Bronchial epithelial cell (primary cell): ENCODE data around the gene KRTAP5-10. TPM values are rescaled to one million over a fixed set of nuclear protein-coding genes. Genes with fewer than 3 reads are reported as not detected.
"Not testable (repeated sequence)": the region's sequence is repeated elsewhere in the genome, so short reads cannot be mapped to it uniquely, and the experiment has no call there.

Source experiments
- DNase-seq: peaks from one replicate; pipeline ENCODE4 v3.0.0-alpha.2; 2010; ENCODE audit warnings: low read depth
- FAIRE-seq: peaks from 2 replicates; lab custom pipeline; 2011; peaks lifted over from hg19 to GRCh38; lab: Jason Lieb, UNC
- H3K27me3 ChIP-seq: 2 replicates; pipeline ENCODE4 v1.5.1; 2011; ENCODE audit warnings: low read length; ENCODE audit not compliant: control insufficient read depth, insufficient read depth
- H3K36me3 ChIP-seq: 2 replicates; pipeline ENCODE4 v1.5.1; 2011; ENCODE audit warnings: low read length; ENCODE audit not compliant: control insufficient read depth, insufficient read depth
- H3K4me3 ChIP-seq: 2 replicates; pipeline ENCODE4 v1.5.1; 2011; ENCODE audit warnings: mild to moderate bottlenecking, low read depth, low read length, control low read depth
- CTCF ChIP-seq: IDR thresholded peaks from 2 replicates; pipeline ENCODE4 v1.5.1; 2011; ENCODE audit warnings: mild to moderate bottlenecking, moderate library complexity, low read length, control low read depth, inconsistent platforms; ENCODE audit not compliant: insufficient read depth, severe bottlenecking
- total RNA-seq: library from RNA; depleted of rRNA; stranded (reverse); fragments of >200 nt; gene quantifications from 2 replicates; pipeline ENCODE4 v1.2.1, GENCODE V29; 2014

The KRTAP5-10 gene
- total RNA-seq, 1 donor from 2014 or later, result not detected

- no peak overlapping the region for H3K4me3 ChIP-seq
- FAIRE-seq (peak; percentile 98), DNase-seq (peak; percentile 2)
- H3K27me3 ChIP-seq, result no peaks in the 10 kb centered on the region
- TF ChIP-seq CTCF, result no peak
- H3K36me3 ChIP-seq, result no peaks in the 10 kb centered on the region
Observed at GRCh38 chr11:71568704-71569349, 3.5 kb downstream of the KRTAP5-10 start.

GRCh38 chr11:71571101-71571850, 5.9 kb downstream of the KRTAP5-10 start:
- FAIRE-seq, H3K36me3 ChIP-seq, DNase-seq, H3K27me3 ChIP-seq, H3K4me3 ChIP-seq: not testable (repeated sequence)

GRCh38 chr11:71572811-71573210, 7.4 kb downstream of the KRTAP5-10 start:
- no peaks in the 10 kb centered on the region for H3K36me3 ChIP-seq
- H3K4me3 ChIP-seq, result no peak overlapping the region
- DNase-seq (no peak), FAIRE-seq (no peak)
- H3K27me3 ChIP-seq, result no peaks in the 10 kb centered on the region
- no peak for TF ChIP-seq CTCF

- Histone ChIP-seq H3K36me3 (no peaks in the 10 kb centered on the region), H3K4me3 (no peak overlapping the region), H3K27me3 (peaks cover 2% of the 10 kb centered on the region)
- no peak for FAIRE-seq
- DNase-seq, result no peak
- TF ChIP-seq CTCF, result no peak
Observed at GRCh38 chr11:71574418-71574817, 9.1 kb downstream of the KRTAP5-10 start.

- no peak for FAIRE-seq
- Histone ChIP-seq H3K27me3 (peaks cover 2% of the 10 kb centered on the region), H3K4me3 (no peak overlapping the region), H3K36me3 (no peaks in the 10 kb centered on the region)
- DNase-seq, result no peak
- TF ChIP-seq CTCF, result no peak
Observed at GRCh38 chr11:71575723-71576424, 10.5 kb downstream of the KRTAP5-10 start.

- not testable (repeated sequence) for H3K4me3 ChIP-seq, DNase-seq, FAIRE-seq, H3K36me3 ChIP-seq, H3K27me3 ChIP-seq
Observed at GRCh38 chr11:71576688-71577465, 11.5 kb downstream of the KRTAP5-10 start.
